Measurements from ENCODE around the gene ST8SIA3. TPM values are rescaled to one million over a fixed set of nuclear protein-coding genes. Genes with fewer than 3 reads are reported as not detected.

ST8SIA3 gene
- total RNA-seq, result under 1 TPM; 0.03 to 0.14 TPM
- long read RNA-seq, result 0 reads

- intact Hi-C loops (cut with DNase I, micrococcal nuclease), result no loop called here
- DNase-seq (no peak), ATAC-seq (no peak)
These were observed at the start of gene ST8SIA3 for GRCh38 chr18:57352271-57352701. TSS of gene ST8SIA3 (plus strand) at chr18:57352557. CDS start at chr18:57352847, 290 bp downstream.

GRCh38 chr18:57311472-57311871 is 40.9 kb upstream of the ST8SIA3 start:
- DNase-seq (no peak), ATAC-seq (no peak)
- intact Hi-C loops (cut with DNase I, micrococcal nuclease), result no loop called here

- no peak for DNase-seq
- ATAC-seq, result no peak
- intact Hi-C loops (cut with DNase I, micrococcal nuclease), result no loop called here
These were observed 39.8 kb upstream of the ST8SIA3 start for GRCh38 chr18:57312346-57313144.

DNA sequence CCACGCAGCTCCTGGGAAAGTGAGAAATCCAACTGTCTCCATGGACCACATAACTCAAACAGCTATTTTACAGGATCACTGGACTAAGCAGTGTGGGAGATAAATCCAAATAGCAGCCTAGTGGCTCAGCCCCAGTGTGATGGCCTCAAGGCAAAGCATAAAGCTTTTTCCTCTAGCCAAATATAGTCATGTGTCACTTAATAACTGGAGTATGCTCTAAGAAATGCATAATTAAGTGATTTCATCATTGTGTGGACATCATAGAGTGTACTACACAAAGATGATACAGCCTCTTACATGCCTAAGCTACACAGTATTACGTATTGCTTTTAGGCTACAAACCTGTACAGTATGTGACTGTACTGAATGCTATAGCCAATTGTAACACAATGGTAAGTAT is 31.8 kb upstream of the ST8SIA3 start:
- DNase-seq (no peak), ATAC-seq (no peak)
- intact Hi-C loops (cut with DNase I, micrococcal nuclease), result no loop called here

DNA sequence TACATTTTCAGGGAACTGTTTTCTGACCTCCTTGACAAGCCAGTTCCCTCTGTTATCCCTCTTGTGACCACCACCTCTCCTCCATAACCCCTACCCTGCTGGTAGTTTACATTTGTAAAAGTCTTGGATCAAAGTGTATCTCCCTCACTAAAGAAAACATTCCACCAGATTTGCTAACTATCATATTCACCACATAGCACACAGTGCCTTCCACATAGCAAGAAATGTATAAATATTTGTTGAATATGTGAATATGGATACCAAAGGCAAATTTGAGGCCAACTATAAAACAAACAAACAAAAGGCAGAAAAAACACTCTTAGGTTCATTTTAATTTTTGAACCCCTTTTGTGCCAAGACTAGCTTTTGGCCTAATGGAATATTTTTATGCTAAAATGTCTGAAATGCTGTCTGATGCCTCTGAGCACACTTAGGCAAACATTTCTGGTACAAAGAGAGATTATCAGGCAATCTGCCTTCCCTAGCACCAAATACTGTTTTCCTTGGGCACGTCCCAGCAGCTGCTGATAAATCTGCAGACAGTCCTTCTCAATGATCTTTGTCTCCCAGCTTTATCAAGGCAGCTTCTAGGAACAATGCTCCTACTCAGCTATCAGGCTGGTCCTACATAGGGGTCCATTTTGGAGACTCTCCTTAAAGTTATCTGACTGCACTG is 26.7 kb upstream of the ST8SIA3 start:
- intact Hi-C loops (cut with DNase I, micrococcal nuclease), result no loop called here
- no peak for ATAC-seq
- DNase-seq, result no peak

- DNase-seq (no peak), ATAC-seq (no peak)
- intact Hi-C loops (cut with DNase I, micrococcal nuclease), result no loop called here
These were observed 25.5 kb upstream of the ST8SIA3 start for GRCh38 chr18:57326718-57327323.

DNA sequence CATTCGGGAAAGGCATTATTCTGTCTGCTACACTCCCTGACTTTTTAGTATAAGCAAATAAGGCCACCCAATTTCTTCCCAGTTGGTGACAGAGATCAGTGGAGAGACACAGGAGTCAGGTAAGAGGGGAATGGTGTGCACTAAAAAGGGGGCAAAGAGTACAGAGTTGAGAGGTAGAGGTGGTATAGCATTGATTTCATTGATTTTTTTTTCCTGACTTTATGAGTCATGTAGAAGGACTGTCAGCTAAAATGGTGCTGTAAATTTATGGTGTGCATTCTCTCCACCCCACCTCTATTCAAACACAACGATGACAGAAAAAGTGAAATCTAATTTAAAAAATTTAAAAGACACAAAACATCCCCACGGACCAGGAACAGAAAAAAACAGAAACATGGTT is 23.7 kb upstream of the ST8SIA3 start:
- ATAC-seq (no peak), DNase-seq (no peak)
- intact Hi-C loops (cut with DNase I, micrococcal nuclease), result no loop called here

- intact Hi-C loops (cut with DNase I, micrococcal nuclease), result no loop called here
- ATAC-seq (no peak), DNase-seq (no peak)
These were observed 22.5 kb upstream of the ST8SIA3 start for GRCh38 chr18:57329856-57330255.

DNA sequence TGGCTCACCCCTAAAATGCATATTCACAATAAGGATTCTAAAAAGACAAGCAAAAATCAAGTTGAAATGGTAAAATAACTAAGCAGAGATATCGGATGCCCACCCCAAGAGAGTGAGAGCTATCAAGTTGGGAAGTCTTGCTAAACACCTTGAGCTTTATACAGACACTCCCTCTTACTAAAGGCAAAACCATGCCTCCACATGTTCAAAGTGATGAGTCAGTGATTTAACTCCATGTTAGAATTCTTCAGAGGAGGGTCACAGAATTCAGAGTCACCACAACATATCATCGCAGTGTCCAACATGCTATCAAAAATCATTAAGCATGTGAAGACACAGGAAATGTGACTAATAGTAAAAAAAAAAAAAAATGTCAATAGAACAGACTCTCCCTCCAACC is 20.6 kb upstream of the ST8SIA3 start:
- ATAC-seq (no peak), DNase-seq (no peak)
- intact Hi-C loops (cut with DNase I, micrococcal nuclease), result no loop called here

DNA sequence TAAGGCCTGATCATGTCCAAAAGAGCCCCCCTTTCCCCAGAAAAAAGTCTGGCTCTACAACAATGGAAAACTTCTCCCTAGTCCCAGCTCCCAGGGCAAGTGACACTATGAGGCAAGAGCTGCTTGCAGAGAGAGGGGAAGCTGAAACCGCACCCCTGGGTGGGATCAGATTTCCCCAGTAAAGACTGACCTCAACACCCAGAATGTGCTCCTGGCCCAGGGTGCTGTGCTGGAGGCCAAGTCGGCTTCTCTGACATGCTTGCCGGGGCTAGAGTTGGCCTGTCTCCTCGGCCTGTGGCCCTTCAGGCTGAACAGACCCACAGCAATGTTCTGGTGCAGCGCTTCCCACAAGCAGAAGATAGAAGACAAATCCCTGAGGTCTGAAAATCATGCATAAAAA is 18.4 kb upstream of the ST8SIA3 start:
- intact Hi-C loops (cut with DNase I, micrococcal nuclease), result no loop called here
- ATAC-seq (no peak), DNase-seq (no peak)

DNA sequence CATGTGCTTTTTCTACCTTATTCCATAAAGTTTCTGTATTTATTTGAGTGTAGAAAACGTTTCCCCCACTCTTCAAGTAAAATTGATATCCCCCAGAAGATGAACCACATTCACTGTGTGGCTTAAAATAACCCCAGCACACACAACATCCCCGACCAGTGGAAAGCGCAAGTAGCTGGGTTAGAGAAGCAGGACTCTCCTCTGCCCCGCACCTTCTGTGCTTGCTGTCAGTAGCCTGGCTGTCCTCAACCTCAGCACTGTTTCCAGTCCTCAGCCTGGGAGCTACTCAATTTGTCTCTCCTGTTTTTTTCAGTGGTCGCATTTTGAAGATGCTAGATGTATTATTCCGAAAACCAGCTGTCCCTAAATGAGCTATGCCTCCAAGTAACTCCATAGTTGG is 18.0 kb upstream of the ST8SIA3 start:
- ATAC-seq (no peak), DNase-seq (no peak)
- intact Hi-C loops (cut with DNase I, micrococcal nuclease), result no loop called here

DNA sequence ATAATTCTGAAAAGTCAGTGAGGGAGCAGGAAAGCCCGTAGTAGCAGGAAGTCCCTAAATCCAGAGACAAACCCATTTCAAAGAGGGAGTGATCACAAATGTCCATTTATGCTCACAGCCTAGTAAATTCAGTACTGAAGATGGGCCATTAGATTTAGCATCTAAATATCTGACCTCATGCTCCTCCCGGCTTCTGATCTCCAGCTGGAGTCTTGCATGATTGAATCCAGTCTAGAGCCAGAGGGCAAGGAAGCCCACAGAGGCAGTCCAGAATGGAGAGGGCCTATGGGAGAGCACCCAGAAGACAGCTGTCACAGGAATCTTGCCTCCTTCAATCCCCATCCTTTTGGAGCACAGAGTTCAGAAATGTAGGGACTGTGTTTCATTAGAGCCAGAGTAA is 16.0 kb upstream of the ST8SIA3 start:
- ATAC-seq, result no peak

GRCh38 chr18:57337890-57338289 is 14.5 kb upstream of the ST8SIA3 start:
- DNase-seq, result no peak
- no peak for ATAC-seq
- intact Hi-C loops (cut with DNase I, micrococcal nuclease), result no loop called here

More for the DNA sequence above, 16.0 kb upstream of the ST8SIA3 start:
- intact Hi-C loops (cut with DNase I, micrococcal nuclease), result no loop called here
- DNase-seq, result no peak

- ATAC-seq, result no peak
- DNase-seq, result no peak
- intact Hi-C loops (cut with DNase I, micrococcal nuclease), result no loop called here
These were observed 8.5 kb upstream of the ST8SIA3 start for GRCh38 chr18:57343833-57344232.

GRCh38 chr18:57346876-57347275 is 5.5 kb upstream of the ST8SIA3 start:
- DNase-seq (no peak), ATAC-seq (no peak)
- intact Hi-C loops (cut with DNase I, micrococcal nuclease), result no loop called here

DNA sequence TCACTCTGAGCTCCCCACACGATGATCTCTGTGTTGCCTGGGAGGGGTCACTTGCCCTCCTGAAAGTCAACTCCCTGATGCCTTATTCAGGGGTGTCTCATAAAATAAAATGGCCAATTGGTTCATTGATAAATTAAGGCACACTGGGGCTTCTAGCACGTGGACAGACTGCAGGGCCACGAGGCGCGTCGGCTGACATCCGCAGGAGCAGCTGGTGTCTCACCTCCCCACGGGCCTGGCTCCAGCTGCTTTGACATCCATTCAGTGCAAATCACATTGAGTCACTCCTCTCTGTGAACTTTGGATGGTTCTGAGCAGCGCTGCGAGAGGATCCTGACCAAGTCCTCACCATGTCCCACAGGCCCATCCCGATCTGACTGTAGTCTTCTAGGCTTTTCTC is 4.6 kb upstream of the ST8SIA3 start:
- DNase-seq (no peak), ATAC-seq (no peak)
- intact Hi-C loops (cut with DNase I, micrococcal nuclease), result no loop called here

GRCh38 chr18:57352761-57353136 is 392 bp downstream of the ST8SIA3 start:
- intact Hi-C loops (cut with DNase I, micrococcal nuclease), result no loop called here
- no peak for DNase-seq
- no peak for ATAC-seq

GRCh38 chr18:57353137-57353939 is 981 bp downstream of the ST8SIA3 start:
- ATAC-seq (no peak), DNase-seq (no peak)
- intact Hi-C loops (cut with DNase I, micrococcal nuclease), result no loop called here

DNA sequence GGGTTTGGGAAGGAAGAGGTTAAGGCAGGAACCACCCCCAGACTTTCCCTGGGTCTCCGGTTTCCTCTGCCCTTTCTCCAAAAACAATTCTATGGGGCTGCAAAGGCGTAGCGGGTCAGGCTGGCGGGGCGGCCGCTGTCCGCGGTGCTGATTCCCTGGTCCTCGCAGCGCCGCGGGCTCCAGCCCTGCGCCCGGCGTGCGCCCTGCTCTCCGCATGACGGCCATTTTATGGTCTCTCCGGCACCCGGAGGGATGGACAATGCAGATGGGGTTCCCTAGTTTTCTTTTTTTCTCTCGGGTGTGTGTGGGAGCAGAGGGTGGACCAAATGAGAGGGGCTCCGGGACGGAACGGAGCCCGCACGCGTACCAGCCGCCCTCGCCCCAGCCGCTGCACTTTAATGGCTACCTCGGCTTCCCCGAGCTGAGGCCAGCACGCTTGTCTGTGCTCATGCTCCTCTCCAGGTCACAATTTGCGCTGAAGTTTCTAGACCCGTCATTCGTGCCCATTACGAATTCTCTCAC is 1.6 kb downstream of the ST8SIA3 start:
- DNase-seq (peak in 1 of 2 donors; percentile 23), ATAC-seq (peak; percentile 62)
- intact Hi-C loops (cut with DNase I, micrococcal nuclease), result no loop called here
